ENCODE results near the gene C1QTNF9.

DNA sequence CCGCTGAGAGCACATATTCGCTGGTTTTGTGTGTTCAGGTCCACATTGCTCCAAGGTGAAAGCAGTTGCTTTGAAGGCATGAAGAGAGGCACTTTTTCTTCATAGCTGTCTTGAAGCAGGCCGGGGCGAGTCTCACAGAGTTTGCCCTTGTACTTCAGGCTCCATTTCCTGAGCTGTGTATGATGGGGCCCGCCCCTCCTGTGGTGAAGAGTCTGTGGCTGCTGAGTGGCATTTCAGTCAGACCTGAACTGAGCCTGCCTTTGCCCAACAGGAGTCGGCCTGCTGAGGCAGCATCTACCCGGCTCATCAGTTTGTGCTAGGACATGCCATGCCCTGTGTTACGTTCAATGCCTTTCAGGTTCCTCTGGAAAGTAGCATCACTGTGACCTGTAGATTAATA, 44.4 kb upstream of the C1QTNF9 start:
- TF ChIP-seq, protein P1, sequence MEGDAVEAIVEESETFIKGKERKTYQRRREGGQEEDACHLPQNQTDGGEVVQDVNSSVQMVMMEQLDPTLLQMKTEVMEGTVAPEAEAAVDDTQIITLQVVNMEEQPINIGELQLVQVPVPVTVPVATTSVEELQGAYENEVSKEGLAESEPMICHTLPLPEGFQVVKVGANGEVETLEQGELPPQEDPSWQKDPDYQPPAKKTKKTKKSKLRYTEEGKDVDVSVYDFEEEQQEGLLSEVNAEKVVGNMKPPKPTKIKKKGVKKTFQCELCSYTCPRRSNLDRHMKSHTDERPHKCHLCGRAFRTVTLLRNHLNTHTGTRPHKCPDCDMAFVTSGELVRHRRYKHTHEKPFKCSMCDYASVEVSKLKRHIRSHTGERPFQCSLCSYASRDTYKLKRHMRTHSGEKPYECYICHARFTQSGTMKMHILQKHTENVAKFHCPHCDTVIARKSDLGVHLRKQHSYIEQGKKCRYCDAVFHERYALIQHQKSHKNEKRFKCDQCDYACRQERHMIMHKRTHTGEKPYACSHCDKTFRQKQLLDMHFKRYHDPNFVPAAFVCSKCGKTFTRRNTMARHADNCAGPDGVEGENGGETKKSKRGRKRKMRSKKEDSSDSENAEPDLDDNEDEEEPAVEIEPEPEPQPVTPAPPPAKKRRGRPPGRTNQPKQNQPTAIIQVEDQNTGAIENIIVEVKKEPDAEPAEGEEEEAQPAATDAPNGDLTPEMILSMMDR (IDR thresholded peaks at IDR 0.05 in 2 of 3, conservative IDR thresholded peaks at IDR 0.05 in 1 of 3; ENCODE audit: insufficient read depth in 2 of 3, low read depth in 1 of 3, low read length in 3 of 3): no peak
- TF ChIP-seq CBFB (CRISPR knock-in tag; IDR thresholded peaks at IDR 0.05): no peak
- TF ChIP-seq EP400 (IDR thresholded peaks at IDR 0.05): no peak
- no peak for TF ChIP-seq SP1 (CRISPR knock-in tag; IDR thresholded peaks at IDR 0.05)
- TF ChIP-seq BRCA1 (IDR thresholded peaks at IDR 0.05): no peak
- TF ChIP-seq BRCA1 (CRISPR knock-in tag; IDR thresholded peaks at IDR 0.05): no peak
- TF ChIP-seq RBM17 (IDR thresholded peaks at IDR 0.05; ENCODE audit: borderline replicate concordance, low read depth, low read length): no peak
- TF ChIP-seq POLR2A (conservative IDR thresholded peaks at IDR 0.05): no peak
- no peak for TF ChIP-seq EZH2 (IDR thresholded peaks at IDR 0.05; ENCODE audit: borderline replicate concordance, low read depth, low read length)
- TF ChIP-seq TEAD4 (IDR thresholded peaks at IDR 0.05; ENCODE audit: low read length): no peak
- TF ChIP-seq TEAD4 (CRISPR knock-in tag; IDR thresholded peaks at IDR 0.05; ENCODE audit: borderline replicate concordance): no peak
